ENCODE data around the gene MARK1.

DNA sequence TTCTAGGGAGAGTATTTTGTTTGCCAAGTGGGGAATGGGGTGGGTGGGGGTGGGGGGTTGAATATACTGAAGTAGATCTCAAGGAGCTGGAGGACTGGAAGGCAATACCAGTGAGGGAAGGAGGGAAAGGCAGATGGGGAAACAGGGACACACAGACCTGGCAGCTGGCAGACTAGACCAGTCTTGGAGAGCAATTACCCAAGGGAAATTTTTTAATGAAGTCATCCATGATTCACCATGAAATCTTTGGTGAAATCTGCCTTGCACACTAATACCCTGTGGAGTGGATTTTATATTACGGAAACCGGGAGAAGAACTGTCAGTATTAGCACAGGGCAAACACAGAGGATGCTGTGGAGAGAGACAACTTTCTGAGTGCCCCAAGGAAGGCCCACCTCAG lies 29.7 kb upstream of the MARK1 start:
- TF ChIP-seq SUZ12 (IDR thresholded peaks at IDR 0.05; ENCODE audit: extremely low read depth, insufficient read depth, insufficient read length) (no peak), YY1 (IDR thresholded peaks at IDR 0.05; ENCODE audit: insufficient read depth, insufficient read length) (no peak)
